GM21786 (cell line): ENCODE measurements around the gene LYPD1.

Experiments used
- ATAC-seq: cut with Tn5 transposase; IDR thresholded peaks from one replicate; pipeline ENCODE4 v1.9.1; 2021; ENCODE audit not compliant: unreplicated experiment

The LYPD1 gene

GRCh38 chr2:132638313-132639040 lies 31.5 kb downstream of the LYPD1 start:
- no peak for ATAC-seq

GRCh38 chr2:132636346-132636745 lies 33.7 kb downstream of the LYPD1 start:
- no peak for ATAC-seq

GRCh38 chr2:132633635-132634034 lies 36.4 kb downstream of the LYPD1 start:
- ATAC-seq = no peak

GRCh38 chr2:132632000-132632649 lies 37.9 kb downstream of the LYPD1 start:
- ATAC-seq = no peak

- ATAC-seq = no peak
Measured at GRCh38 chr2:132627536-132627935, 42.5 kb downstream of the LYPD1 start.

- no peak for ATAC-seq
Measured at GRCh38 chr2:132623096-132623839, 46.7 kb downstream of the LYPD1 start.

- ATAC-seq = no peak
Measured at GRCh38 chr2:132621131-132621875, 48.7 kb downstream of the LYPD1 start.

GRCh38 chr2:132620115-132620514 lies 49.9 kb downstream of the LYPD1 start:
- ATAC-seq = no peak

- no peak for ATAC-seq
Measured at GRCh38 chr2:132618734-132619133, 51.3 kb downstream of the LYPD1 start.

- no peak for ATAC-seq
Measured at GRCh38 chr2:132617989-132618388, 52.0 kb downstream of the LYPD1 start.

GRCh38 chr2:132615329-132616085 lies 54.5 kb downstream of the LYPD1 start:
- ATAC-seq = no peak

GRCh38 chr2:132611719-132612118 lies 58.3 kb downstream of the LYPD1 start:
- ATAC-seq = no peak

- ATAC-seq = no peak
Measured at GRCh38 chr2:132609101-132609890, 60.7 kb downstream of the LYPD1 start.

GRCh38 chr2:132608311-132608710 lies 61.7 kb downstream of the LYPD1 start:
- no peak for ATAC-seq

- no peak for ATAC-seq
Measured at GRCh38 chr2:132607426-132608090, 62.4 kb downstream of the LYPD1 start.

- ATAC-seq = no peak
Measured at GRCh38 chr2:132606649-132607048, 63.4 kb downstream of the LYPD1 start.

- ATAC-seq = no peak
Measured at GRCh38 chr2:132605236-132606180, 64.5 kb downstream of the LYPD1 start.

GRCh38 chr2:132604561-132604960 lies 65.4 kb downstream of the LYPD1 start:
- ATAC-seq = no peak
